ENCODE results near the gene GLO1.

Gene GLO1

DNA sequence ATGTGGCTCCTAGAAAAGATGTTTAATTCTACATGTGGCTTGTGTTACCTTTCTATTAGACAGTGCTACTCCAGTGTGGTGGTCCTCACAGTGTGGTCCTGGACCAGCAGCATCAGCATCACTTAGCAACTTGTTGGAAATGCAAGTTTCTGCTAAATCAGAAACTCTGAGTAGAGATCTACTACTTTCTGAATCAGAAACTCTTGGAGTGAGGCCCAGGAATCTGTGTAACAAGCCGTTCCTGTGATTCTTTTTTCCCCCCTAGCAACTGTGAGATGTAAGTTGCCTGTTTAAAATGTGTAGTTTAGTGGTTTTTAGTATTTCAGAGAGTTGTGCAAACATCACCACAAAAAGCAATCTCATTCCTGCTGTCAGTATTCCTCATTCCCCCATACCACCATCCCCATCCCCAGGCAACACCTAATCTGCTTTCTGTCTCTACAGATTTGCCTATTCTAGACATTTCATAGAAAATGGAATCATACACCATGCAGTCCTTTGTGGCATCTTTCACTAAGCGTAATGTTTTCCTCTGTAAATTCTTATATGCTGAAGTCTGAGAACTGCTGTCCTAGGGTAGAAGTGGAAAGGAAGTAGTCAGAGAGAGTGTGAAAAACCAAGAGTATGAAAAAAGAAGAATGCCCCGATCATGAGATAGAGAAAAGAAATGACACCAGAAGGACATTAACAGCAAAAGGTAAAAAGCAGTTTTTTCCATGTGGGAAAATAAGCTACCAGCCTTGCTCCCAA is 44.4 kb downstream of the GLO1 start:
- no peak for DNase-seq (ENCODE audit: low read depth in 2 of 2)

DNA sequence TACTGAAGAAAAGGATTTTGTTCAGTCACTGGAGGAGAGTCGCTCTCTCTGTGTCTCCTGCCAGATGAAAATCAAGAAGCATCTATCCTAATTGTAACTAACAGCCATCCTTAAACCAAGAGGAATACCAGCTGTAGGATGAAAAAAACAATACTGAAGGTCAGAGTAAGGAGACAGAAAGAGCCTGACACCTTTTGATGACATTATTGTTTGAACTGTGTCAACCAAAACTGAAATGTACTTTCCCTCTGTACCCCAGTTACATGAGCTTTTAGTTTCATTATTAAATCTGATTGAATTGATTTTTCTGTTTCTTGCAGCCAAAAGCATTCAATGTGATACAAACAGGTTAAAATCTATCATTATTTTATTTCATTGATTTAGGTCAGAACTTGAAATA is 46.0 kb downstream of the GLO1 start:
- no peak for DNase-seq (ENCODE audit: low read depth in 2 of 2)

DNA sequence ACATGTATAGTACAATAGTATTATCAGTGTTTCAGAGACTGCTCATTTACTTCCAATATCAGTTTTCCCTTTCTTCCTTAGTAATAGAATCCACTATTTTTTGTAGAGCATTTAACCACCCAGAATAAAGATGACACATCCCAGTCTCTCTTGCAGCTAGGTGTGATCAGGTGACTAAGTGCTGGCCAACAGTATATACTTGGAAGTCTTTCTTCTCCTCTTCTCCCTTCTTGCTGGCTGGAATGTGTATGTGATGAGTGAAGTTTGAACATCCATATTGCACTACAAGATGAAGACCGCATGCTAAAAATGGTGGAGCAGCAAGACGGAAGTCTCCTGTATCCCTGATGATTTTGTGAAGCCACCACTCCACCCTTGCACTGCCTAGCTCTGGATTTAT is 48.7 kb downstream of the GLO1 start:
- no peak for DNase-seq (ENCODE audit: low read depth in 2 of 2)

DNA sequence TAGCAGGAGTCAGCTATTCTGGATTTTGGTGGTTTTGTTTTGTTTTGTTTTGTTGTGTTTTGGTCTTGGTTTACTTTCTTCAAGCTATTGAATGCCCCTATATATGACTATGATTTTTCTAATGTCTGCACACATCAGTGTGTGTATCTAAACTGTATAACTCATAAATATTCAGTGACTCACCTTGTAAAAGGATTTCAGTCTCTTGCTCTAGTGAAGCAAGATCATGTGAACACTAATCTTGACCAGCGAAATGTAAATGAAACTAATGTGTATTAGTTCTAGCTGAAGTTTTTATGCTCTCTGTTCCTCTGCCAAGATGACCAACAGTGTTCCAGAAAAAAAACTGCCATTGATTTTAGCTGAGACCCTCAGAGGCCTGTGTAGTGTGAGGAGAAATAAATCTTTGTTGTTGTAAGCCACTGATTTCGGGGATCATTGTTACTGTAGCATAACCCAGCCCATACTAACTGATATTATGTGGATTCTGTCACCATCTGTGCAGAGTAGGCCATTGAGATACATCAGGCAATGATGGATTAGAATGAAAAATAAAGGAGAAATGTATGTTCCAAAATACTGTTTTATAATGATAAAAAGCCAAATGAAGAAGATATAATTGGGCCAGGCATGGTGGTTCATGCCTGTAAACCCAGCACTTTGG is 51.7 kb downstream of the GLO1 start:
- no peak for DNase-seq (ENCODE audit: low read depth in 2 of 2)

DNA sequence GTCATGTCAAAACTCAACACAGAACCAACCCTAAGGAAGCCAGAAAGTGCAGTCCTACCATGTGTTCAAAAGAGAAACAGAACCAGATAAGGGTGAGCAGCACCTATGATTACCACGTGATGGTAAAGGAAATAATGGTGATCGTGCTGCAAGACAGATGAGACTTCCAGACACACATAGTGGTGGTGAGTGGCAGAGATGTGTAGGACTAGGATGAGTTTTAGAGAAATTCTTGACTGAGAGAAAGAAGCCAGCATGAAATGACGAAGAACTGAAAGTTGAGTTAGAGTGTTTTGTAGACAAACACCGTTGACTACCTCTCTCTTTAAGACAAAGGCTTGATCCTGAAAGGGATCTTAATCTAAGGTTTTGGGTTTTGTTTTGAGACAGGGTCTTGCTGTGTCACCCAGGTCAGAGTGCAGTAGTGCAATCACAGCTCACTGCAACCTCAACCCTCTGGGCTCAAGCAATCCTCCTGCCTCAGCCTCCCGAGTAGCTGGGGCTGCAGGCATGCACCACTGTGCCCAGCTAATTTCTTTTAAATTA is 52.7 kb downstream of the GLO1 start:
- DNase-seq (ENCODE audit: low read depth in 2 of 2): no peak

DNA sequence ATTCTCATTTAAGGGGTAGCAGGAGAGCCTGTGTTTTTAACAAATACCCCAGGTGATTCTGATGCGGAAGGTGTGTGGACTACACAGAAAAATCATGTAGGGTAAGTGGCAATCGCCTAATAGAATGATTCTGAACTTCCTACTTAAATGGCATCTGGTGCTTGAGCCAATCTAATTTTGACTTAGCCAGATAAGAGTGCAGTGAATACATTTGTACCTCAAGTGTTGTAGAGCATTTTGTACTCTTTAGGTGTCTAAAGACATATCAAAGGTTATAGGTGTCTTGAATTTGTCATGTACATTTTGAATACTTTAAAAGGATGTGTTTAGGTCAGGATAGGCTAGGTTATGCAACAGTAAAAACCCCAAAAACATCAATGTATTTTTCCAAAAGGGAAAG is 53.2 kb downstream of the GLO1 start:
- no peak for DNase-seq (ENCODE audit: low read depth in 2 of 2)

DNA sequence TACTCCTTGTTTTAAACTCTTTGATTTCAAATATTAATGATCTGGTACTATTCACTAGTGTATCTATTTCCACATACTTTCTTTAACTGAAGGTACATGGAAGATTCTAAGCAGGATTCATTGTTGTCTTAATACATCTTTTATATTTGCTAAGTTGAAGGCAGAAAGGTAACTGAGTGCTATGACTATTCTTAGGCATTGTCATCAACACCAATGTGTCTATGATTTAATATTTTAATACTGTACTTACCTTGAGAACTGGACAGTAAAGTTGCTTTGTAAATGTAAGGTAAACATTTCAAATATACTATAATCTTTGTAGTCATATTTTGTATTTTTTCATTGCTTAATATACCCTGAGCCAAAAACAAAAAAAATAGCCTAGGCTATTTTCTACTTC is 54.3 kb downstream of the GLO1 start:
- no peak for DNase-seq (ENCODE audit: low read depth in 2 of 2)

DNA sequence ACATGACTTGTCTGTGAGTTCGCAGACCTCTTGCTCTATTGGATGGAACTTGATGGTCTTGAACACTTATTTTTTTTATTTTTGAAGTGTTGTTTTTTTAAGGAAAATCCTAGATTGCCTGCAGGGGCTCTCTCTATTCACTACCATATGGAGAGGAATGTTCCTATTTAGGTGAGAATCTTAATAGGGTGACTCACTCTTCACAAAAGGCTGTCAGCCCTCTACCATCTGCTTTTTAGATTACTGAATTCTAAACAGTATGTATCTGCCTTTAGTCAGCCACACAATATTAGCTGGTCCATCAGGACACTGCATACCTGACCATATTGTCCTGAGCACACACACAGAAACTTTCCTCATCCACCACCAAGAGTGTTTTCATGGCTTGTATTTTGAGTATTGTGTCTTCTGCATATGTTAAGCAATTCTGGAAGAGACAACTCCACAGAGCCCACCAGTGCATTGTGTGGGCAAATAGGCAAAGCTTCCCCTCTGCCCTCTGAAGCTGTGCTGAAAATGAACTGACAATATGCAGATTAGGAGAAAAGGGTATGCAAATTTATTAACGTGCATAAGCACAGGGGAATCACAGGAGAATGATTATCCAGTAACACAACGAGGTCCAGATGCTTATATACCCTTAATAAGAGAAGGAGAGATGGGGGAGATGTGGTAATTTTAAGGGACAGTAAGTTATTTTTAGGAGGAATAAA is 56.6 kb downstream of the GLO1 start:
- DNase-seq (ENCODE audit: low read depth in 2 of 2): no peak

DNA sequence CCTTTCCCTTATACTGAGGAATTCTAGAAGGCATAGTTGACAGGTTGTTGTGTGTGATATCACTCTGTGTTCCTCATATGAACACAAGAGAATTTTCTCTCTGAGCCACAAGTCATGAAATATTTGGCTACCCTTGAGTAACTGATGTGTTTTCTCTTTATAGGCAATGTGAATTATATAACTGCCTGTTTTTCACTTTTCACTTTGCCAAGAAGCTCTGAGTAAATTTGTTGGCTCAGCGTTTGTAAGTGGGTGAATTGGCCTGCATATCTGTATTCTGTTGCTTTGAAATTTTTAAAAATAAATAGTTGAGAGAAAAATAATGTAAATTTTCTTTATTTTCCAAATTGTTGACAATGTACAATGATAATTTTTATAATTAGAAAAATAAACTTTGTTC is 58.0 kb downstream of the GLO1 start:
- no peak for DNase-seq (ENCODE audit: low read depth in 2 of 2)

DNA sequence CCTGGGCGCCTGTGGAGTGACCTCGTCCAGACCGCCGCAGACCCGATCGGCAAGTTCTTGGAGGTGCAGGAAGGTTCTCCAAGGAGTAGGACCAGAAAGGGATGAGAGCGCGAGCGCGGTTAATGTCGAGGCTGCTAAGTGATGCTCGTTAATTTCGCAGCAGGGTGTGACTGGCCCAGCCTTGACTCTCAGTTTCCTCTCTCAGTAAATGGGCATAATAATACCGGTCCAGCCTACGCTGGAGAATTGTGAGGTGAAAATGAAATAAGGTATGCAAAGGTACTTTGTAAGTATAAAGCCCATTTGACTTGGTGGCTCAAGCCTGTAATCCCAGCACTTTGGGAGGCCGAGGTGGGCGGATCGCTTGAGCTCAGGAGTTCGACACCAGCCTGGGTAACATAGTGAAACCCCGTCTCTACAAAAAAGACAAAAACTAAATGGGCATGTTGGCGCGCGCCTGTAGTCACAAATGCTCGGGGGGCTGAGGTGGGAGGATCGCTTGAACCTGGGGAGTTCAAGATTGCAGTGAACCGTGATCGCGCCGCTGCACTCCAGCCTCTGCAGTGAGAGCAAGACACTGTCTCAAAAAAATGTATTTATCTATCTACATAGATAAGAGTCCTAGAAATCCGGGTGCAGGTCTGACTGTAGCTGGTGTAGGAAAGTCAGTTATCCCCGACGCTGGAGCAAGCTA is 62.6 kb downstream of the GLO1 start:
- DNase-seq (ENCODE audit: low read depth in 2 of 2): no peak

DNA sequence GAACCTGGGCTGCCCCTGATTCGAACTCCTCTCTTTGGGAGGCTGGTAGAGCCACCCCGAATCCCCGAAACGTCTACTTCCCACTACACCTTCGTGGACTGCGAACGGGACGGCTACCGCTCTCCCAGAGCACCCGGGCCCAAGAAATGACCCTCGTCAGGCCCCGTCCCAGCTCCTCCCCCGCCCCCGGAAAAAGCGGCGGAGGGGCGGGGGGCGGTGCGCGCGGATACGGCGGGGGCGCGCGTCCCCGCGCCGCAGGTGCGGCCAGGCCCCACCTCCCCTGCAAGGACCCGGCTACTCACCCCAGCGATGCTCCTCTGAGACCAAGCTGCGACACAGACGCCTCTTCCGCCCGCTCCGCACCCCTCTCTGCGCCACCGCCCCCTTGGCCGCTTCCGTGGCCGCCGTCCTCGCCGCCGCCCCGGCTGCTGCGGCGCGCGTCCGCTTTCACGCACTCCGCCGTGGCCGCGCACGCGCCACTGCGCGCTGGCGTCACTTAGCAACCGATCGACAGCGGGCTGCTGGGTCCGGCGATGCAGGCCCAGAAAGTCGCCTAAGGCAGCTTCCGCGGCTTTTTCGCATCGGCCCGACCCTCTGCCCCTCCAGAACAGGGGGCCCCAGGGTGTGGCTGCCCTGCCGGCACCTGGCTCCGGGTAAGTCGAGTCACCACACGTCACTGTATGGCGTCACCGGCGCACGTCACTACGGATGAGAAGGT is 63.3 kb downstream of the GLO1 start, which contains the start of gene BTBD9:
BTBD9 (minus strand) TSS at position 432 of the 718 bp plus-strand sequence.
- DNase-seq (ENCODE audit: low read depth in 2 of 2): peak; percentile 51 to 67

DNA sequence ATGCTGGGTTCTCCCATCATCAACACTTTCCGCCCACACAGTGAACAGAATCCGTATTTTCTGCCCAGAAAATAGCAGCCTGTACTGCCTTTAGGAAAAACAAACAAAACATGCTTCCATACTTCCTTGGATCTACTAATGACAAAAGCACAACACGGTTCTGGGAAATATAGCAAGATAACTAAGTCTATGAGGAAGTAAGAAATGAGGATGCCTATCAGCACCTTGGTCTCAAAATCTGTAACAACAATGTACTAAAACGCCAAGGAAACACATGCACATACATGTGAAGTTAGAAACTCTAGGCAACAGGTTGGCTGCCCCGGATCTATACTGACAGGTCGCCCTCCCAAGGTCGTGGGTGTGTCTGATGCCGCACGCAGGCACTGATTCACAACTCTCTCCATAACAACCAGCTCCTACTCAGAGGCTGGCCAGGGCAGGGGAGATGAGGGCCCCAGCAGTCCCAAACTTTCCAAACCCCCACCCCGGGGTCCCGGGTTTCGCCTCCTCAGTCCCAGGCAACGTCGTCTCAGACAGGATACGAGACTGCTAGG is 63.9 kb downstream of the GLO1 start:
- DNase-seq (ENCODE audit: low read depth in 2 of 2): peak; percentile 23 to 40

DNA sequence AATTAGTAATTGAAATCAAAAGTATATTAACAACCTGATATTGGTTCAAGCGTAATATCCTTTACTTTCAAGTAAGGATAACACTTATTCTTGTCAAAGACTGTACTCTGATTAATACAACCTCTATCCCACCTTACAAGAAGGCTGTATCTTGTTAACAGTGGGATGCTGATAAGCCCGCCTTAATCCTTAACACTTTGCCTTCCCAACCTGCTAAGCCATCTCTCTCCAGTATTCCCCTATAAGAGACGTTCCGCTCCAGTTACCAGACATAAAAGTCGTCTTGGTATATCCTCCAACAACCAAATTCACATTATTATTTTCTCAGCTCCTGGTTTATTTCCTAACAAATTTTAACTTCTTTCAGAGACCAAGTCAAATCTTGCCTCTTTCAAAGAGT is 65.2 kb downstream of the GLO1 start:
- DNase-seq (ENCODE audit: low read depth in 2 of 2): no peak

DNA sequence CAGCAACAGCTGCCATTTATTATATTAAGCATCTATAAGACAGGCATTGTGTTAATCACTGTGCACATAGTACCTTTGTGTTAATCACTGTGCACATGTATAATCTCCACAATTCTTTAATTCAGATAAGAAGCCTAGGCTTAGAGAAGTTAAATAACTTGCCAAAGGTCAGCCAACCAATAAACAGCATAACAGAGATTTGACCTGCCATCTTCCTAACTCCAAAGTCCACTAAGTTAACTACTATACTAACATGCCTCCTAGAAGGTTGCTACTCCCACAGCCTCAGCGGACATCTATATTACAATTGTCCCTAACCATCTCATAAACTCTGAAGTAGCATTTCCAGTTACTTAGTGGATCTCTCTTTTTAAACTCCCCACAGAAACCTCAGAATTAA is 66.9 kb downstream of the GLO1 start:
- DNase-seq (ENCODE audit: low read depth in 2 of 2): no peak

DNA sequence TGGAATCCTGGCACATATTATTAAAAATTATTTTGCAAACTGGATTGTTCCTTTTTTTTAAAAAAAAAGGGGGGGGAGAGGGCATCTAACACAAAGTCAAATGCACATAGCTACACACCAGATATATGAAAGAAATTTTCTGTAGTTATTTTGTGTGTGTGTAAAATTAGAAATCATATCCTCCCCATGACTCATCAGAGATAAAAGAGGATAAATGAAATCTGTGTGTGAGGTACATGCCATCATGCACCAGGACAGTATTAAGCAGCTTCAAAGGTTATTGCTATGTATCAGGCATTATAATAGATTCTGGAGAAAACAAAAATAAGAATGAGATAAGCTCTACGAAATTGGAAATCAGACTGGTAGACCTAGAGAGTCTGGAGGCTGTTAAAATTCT is 68.4 kb downstream of the GLO1 start:
- no peak for DNase-seq (ENCODE audit: low read depth in 2 of 2)

DNA sequence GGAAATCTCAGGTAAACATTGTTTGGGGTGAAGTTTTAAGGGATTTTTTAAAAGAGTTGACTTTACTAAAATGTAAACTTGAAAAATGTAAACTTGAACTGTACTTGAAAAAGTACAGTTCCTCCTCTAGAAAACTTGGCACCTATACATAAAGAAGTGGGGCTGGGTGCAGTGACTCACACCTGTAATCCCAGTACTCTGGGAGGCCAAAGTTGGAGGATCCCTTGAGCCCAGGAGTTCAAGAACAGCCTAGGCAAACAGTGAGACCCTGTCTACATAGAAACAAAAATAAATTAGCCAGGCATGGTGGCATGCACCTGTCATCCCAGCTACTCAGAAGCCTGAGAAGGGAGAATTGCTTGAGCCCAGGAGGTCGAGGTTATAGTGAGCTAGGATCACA is 70.5 kb downstream of the GLO1 start:
- DNase-seq (ENCODE audit: low read depth in 2 of 2): no peak

DNA sequence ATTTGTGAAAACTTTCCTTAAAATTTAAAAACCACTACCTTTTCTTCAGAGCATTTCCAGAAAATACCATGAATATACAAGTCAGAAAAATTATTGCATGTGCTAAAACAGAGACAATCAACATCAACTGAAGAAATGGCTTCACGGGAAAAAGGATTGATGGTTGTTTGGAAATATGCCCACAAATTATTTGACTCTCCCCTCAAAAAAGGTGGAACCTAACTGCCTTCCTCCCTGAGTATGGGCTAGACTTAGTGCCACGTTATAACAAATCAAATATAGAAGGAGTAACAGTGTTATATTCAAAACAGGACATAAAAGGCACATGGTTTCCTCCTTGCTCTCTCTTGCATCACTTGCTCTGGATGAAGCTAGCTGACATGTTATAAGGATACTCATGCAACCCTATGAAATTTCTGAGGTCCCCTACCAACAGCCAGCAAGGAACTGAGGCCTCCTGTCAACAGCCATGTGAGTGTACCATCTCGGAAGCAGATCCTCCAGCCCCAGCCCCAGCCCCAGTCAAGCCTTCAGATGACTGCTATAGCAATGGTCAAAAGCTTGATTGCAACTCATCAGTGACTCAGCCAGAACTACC is 71.7 kb downstream of the GLO1 start:
- DNase-seq (ENCODE audit: low read depth in 2 of 2): no peak

Data from activated CD4-positive, alpha-beta T cell treated with anti-CD3 and anti-CD28 coated beads for 24 hours (primary cell).